WTC11 (cell line): ENCODE measurements around the gene PIP4P1. TPM values are rescaled to one million over a fixed set of nuclear protein-coding genes. Genes with fewer than 3 reads are reported as not detected.
A peak's percentile ranks its signal among the peaks of the same experiment; 100 is the strongest.

Source experiments
- CREM ChIP-seq: sonication (generic); formaldehyde crosslinking; IDR thresholded peaks from 2 replicates; pipeline ENCODE4 v1.8.1; 2022; ENCODE audit warnings: mild to moderate bottlenecking, missing genetic modification reagents, moderate library complexity
- ELF4 ChIP-seq: sonication (generic); formaldehyde crosslinking; IDR thresholded peaks from 2 replicates; pipeline ENCODE4 v1.8.1; 2022; ENCODE audit warnings: low read depth, mild to moderate bottlenecking, moderate library complexity, missing genetic modification reagents
- ESRRA ChIP-seq: sonication (generic); formaldehyde crosslinking; IDR thresholded peaks from 2 replicates; pipeline ENCODE4 v1.8.1; 2022; ENCODE audit warnings: mild to moderate bottlenecking, missing genetic modification reagents, borderline replicate concordance
- FOXP1 ChIP-seq: sonication (generic); formaldehyde crosslinking; IDR thresholded peaks from 2 replicates; pipeline ENCODE4 v1.8.0; 2022; ENCODE audit warnings: missing genetic modification reagents, mild to moderate bottlenecking, moderate library complexity, borderline replicate concordance
- GRHL2 ChIP-seq: fragments of 250-450 bp; sonication (Bioruptor Pico); IDR thresholded peaks from 2 replicates; pipeline ENCODE4 v1.8.0; 2022; ENCODE audit warnings: mild to moderate bottlenecking, moderate library complexity; ENCODE audit not compliant: insufficient replicate concordance, severe bottlenecking
- KAT7 ChIP-seq: sonication (generic); formaldehyde crosslinking; IDR thresholded peaks from 2 replicates; pipeline ENCODE4 v1.8.1; 2023; ENCODE audit warnings: missing genetic modification reagents, mild to moderate bottlenecking, borderline replicate concordance
- NFE2L1 ChIP-seq: sonication (generic); formaldehyde crosslinking; IDR thresholded peaks from 2 replicates; pipeline ENCODE4 v1.8.1; 2023; ENCODE audit warnings: missing genetic modification reagents
- PRRX2 ChIP-seq: fragments of 250-450 bp; sonication (Bioruptor Pico); IDR thresholded peaks from 2 replicates; pipeline ENCODE4 v1.8.0; 2021; ENCODE audit warnings: mild to moderate bottlenecking
- SMAD3 ChIP-seq: sonication (generic); formaldehyde crosslinking; IDR thresholded peaks from 2 replicates; pipeline ENCODE4 v1.8.0; 2022; ENCODE audit warnings: missing genetic modification reagents, mild to moderate bottlenecking, borderline replicate concordance
- TEAD4 ChIP-seq: sonication (generic); formaldehyde crosslinking; IDR thresholded peaks from 2 replicates; pipeline ENCODE4 v1.8.0; 2022; ENCODE audit warnings: mild to moderate bottlenecking, missing genetic modification reagents
- ZBTB21 ChIP-seq: sonication (generic); formaldehyde crosslinking; IDR thresholded peaks from 2 replicates; pipeline ENCODE4 v1.8.1; 2023; ENCODE audit warnings: mild to moderate bottlenecking, missing genetic modification reagents, borderline replicate concordance
- ZNF423 ChIP-seq: fragments of 250-450 bp; sonication (Bioruptor Pico); IDR thresholded peaks from 2 replicates; pipeline ENCODE4 v2.1.2; 2022; ENCODE audit warnings: mild to moderate bottlenecking, moderate library complexity
- total RNA-seq: library from RNA; stranded (reverse); gene quantifications from 3 replicates; pipeline ENCODE4 v1.2.3, GENCODE V29; 2021
- TF ChIP-seq, protein P1 (sequence below): sonication (generic); formaldehyde crosslinking; conservative IDR thresholded peaks from 2 replicates; pipeline ENCODE4 v1.8.1; 2023; ENCODE audit warnings: mild to moderate bottlenecking, low read depth, missing genetic modification reagents, moderate library complexity
- TF ChIP-seq, protein P2 (sequence below): fragments of 250-450 bp; sonication (Bioruptor Pico); IDR thresholded peaks from 2 replicates; pipeline ENCODE4 v1.9.0; 2021; ENCODE audit warnings: mild to moderate bottlenecking
- TF ChIP-seq, protein P3 (sequence below): sonication (generic); formaldehyde crosslinking; IDR thresholded peaks from 2 replicates; pipeline ENCODE4 v1.8.0; 2022; ENCODE audit warnings: mild to moderate bottlenecking, missing genetic modification reagents
- TF ChIP-seq, protein P4 (sequence below): fragments of 250-450 bp; sonication (Bioruptor Pico); IDR thresholded peaks from 2 replicates; pipeline ENCODE4 v1.9.0; 2021; ENCODE audit warnings: mild to moderate bottlenecking
- TF ChIP-seq, protein P5 (sequence below): sonication (generic); formaldehyde crosslinking; conservative IDR thresholded peaks from 2 replicates; pipeline ENCODE4 v1.8.1; 2022; ENCODE audit warnings: mild to moderate bottlenecking, missing genetic modification reagents
- TF ChIP-seq, protein P6 (sequence below): fragments of 250-450 bp; sonication (Bioruptor Pico); IDR thresholded peaks from 2 replicates; pipeline ENCODE4 v1.9.0; 2021; ENCODE audit warnings: mild to moderate bottlenecking, borderline replicate concordance

PIP4P1 gene
- total RNA-seq, 1 experiment from 2014 or later: 34.1 TPM

DNA sequence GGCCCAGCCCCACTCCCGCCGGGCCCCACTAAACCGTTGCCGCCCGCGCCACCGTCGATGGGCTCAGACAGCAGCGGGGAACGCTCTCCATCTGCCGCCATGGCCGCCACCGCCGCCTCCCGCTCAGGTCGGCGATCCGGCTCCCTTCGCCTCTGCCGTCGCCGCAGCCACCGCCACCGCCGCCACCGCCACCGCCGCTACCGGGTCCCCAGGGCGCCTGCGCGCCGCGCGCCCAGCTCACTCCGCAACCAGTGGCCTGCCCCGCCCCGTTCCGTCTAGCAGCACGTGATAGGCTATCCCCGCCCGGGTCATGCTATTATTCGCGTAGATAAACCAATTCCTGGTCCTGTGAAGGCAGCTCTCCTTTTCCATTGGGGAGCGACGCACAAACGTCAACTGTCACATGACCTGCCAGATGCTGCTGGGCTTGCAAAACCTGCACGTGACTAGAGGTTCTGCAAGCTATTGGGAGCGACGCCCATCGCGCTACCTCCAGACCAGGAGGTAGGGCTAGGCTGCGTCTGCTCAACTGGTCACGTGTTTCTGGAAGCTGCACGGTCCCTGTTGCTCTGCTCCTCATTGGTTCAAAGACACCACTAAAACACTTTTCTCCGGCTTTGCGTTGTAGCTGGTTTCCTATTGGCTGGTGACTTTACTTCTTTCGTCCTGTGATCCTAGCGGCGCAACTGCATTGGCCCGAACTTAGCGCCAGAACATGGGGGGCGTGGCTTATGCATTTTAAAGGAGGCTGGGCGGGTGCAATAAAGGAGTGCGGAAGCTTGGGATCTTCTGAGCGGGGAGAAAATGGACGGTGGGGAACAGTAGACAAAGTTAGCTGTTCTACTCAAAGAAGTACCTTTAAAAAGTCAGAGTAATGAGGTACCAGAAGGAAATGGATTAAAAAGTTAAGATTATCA is at the start of gene PIP4P1 (continued):
- peak; percentile 15; the same call in 1 of the 2 replicates for TF ChIP-seq FOXP1 (CRISPR knock-in tag)
- TF ChIP-seq, protein P1, sequence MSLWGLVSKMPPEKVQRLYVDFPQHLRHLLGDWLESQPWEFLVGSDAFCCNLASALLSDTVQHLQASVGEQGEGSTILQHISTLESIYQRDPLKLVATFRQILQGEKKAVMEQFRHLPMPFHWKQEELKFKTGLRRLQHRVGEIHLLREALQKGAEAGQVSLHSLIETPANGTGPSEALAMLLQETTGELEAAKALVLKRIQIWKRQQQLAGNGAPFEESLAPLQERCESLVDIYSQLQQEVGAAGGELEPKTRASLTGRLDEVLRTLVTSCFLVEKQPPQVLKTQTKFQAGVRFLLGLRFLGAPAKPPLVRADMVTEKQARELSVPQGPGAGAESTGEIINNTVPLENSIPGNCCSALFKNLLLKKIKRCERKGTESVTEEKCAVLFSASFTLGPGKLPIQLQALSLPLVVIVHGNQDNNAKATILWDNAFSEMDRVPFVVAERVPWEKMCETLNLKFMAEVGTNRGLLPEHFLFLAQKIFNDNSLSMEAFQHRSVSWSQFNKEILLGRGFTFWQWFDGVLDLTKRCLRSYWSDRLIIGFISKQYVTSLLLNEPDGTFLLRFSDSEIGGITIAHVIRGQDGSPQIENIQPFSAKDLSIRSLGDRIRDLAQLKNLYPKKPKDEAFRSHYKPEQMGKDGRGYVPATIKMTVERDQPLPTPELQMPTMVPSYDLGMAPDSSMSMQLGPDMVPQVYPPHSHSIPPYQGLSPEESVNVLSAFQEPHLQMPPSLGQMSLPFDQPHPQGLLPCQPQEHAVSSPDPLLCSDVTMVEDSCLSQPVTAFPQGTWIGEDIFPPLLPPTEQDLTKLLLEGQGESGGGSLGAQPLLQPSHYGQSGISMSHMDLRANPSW (CRISPR knock-in tag): no peak
- 0 out of 2 replicates have a peak, but pooled peaks have one; percentile 35 for TF ChIP-seq KAT7 (CRISPR knock-in tag)
- TF ChIP-seq, protein P2, sequence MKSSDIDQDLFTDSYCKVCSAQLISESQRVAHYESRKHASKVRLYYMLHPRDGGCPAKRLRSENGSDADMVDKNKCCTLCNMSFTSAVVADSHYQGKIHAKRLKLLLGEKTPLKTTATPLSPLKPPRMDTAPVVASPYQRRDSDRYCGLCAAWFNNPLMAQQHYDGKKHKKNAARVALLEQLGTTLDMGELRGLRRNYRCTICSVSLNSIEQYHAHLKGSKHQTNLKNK: no peak
- TF ChIP-seq SMAD3 (CRISPR knock-in tag): 0 out of 2 replicates have a peak, but pooled peaks have one; percentile 41
- TF ChIP-seq, protein P3, sequence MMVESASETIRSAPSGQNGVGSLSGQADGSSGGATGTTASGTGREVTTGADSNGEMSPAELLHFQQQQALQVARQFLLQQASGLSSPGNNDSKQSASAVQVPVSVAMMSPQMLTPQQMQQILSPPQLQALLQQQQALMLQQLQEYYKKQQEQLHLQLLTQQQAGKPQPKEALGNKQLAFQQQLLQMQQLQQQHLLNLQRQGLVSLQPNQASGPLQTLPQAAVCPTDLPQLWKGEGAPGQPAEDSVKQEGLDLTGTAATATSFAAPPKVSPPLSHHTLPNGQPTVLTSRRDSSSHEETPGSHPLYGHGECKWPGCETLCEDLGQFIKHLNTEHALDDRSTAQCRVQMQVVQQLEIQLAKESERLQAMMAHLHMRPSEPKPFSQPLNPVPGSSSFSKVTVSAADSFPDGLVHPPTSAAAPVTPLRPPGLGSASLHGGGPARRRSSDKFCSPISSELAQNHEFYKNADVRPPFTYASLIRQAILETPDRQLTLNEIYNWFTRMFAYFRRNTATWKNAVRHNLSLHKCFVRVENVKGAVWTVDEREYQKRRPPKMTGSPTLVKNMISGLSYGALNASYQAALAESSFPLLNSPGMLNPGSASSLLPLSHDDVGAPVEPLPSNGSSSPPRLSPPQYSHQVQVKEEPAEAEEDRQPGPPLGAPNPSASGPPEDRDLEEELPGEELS: peak; percentile 92
- TF ChIP-seq, protein P4, sequence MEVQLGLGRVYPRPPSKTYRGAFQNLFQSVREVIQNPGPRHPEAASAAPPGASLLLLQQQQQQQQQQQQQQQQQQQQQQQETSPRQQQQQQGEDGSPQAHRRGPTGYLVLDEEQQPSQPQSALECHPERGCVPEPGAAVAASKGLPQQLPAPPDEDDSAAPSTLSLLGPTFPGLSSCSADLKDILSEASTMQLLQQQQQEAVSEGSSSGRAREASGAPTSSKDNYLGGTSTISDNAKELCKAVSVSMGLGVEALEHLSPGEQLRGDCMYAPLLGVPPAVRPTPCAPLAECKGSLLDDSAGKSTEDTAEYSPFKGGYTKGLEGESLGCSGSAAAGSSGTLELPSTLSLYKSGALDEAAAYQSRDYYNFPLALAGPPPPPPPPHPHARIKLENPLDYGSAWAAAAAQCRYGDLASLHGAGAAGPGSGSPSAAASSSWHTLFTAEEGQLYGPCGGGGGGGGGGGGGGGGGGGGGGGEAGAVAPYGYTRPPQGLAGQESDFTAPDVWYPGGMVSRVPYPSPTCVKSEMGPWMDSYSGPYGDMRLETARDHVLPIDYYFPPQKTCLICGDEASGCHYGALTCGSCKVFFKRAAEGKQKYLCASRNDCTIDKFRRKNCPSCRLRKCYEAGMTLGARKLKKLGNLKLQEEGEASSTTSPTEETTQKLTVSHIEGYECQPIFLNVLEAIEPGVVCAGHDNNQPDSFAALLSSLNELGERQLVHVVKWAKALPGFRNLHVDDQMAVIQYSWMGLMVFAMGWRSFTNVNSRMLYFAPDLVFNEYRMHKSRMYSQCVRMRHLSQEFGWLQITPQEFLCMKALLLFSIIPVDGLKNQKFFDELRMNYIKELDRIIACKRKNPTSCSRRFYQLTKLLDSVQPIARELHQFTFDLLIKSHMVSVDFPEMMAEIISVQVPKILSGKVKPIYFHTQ (CRISPR knock-in tag): no peak
- TF ChIP-seq, protein P5, sequence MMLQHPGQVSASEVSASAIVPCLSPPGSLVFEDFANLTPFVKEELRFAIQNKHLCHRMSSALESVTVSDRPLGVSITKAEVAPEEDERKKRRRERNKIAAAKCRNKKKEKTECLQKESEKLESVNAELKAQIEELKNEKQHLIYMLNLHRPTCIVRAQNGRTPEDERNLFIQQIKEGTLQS (CRISPR knock-in tag): no peak
- TF ChIP-seq ELF4 (CRISPR knock-in tag): no peak
- peak; percentile 63; the same call in 1 of the 2 replicates for TF ChIP-seq CREM
- no peak for TF ChIP-seq GRHL2 (CRISPR knock-in tag)
- TF ChIP-seq ZNF423 (CRISPR knock-in tag): no peak
- TF ChIP-seq ZBTB21 (CRISPR knock-in tag): 0 out of 2 replicates have a peak, but pooled peaks have one; percentile 18
- TF ChIP-seq ESRRA: 0 out of 2 replicates have a peak, but pooled peaks have one; percentile 42
- TF ChIP-seq, protein P6, sequence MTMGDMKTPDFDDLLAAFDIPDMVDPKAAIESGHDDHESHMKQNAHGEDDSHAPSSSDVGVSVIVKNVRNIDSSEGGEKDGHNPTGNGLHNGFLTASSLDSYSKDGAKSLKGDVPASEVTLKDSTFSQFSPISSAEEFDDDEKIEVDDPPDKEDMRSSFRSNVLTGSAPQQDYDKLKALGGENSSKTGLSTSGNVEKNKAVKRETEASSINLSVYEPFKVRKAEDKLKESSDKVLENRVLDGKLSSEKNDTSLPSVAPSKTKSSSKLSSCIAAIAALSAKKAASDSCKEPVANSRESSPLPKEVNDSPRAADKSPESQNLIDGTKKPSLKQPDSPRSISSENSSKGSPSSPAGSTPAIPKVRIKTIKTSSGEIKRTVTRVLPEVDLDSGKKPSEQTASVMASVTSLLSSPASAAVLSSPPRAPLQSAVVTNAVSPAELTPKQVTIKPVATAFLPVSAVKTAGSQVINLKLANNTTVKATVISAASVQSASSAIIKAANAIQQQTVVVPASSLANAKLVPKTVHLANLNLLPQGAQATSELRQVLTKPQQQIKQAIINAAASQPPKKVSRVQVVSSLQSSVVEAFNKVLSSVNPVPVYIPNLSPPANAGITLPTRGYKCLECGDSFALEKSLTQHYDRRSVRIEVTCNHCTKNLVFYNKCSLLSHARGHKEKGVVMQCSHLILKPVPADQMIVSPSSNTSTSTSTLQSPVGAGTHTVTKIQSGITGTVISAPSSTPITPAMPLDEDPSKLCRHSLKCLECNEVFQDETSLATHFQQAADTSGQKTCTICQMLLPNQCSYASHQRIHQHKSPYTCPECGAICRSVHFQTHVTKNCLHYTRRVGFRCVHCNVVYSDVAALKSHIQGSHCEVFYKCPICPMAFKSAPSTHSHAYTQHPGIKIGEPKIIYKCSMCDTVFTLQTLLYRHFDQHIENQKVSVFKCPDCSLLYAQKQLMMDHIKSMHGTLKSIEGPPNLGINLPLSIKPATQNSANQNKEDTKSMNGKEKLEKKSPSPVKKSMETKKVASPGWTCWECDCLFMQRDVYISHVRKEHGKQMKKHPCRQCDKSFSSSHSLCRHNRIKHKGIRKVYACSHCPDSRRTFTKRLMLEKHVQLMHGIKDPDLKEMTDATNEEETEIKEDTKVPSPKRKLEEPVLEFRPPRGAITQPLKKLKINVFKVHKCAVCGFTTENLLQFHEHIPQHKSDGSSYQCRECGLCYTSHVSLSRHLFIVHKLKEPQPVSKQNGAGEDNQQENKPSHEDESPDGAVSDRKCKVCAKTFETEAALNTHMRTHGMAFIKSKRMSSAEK (CRISPR knock-in tag): no peak
- TF ChIP-seq PRRX2 (CRISPR knock-in tag): no peak
- TF ChIP-seq TEAD4: 0 out of 2 replicates have a peak, but pooled peaks have one; percentile 36
- TF ChIP-seq NFE2L1: peak; percentile 67; the same call in 1 of the 2 replicates
